ENCODE measurements around the gene VIPAS39. TPM values are rescaled to one million over a fixed set of nuclear protein-coding genes. Genes with fewer than 3 reads are reported as not detected.

Gene VIPAS39
- total and polyA plus RNA-seq, 2 of the 13 experiments (the other 11 are each of a cell fraction or from before 2014, with no cell fraction given), result 13.3 to 21.5 TPM

DNA sequence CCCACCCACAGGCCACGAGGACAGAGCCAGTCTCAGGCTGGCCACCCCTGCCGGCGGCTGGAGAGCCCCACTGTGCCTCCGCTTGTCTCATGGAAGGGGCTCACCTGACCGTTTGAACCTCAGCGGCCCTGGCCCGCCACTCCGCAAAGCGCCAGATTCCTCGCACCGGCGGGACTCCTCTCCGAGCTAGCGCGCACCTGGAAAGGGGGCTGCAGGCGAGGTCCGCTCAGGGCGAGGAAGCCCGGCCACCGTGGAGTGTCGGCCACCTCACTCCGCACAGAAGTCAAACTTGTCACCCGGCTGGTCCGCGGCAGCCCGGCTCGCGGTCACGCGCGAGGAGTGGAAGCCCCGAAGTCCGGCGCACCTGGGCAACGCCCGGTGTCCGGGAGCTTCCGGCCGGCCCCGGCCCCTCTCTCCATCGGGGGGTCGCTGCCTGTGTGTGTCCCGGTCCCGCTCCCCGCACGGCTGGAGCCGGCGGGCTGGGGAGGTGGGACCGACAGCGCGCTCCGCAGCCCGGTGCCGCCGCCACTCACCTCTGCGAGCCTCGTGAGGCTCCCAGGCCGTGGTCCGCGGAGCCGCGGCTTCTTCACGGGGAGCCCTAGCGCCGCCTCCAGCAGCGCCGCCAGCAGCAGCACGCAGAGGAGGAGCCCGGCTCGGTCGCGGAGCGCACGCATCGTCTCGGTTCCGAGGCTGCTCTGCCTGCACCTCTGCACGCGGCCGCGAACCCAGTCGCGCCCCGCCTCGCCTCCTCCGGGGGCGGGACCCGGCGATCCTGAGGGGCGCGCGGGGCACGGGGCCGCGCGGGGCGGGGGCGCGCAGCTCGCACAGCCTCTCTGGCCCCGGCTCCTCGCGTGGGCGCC, 40.9 kb upstream of the VIPAS39 start, which contains the start of gene ISM2 (continued):
- TF ChIP-seq, protein P1, sequence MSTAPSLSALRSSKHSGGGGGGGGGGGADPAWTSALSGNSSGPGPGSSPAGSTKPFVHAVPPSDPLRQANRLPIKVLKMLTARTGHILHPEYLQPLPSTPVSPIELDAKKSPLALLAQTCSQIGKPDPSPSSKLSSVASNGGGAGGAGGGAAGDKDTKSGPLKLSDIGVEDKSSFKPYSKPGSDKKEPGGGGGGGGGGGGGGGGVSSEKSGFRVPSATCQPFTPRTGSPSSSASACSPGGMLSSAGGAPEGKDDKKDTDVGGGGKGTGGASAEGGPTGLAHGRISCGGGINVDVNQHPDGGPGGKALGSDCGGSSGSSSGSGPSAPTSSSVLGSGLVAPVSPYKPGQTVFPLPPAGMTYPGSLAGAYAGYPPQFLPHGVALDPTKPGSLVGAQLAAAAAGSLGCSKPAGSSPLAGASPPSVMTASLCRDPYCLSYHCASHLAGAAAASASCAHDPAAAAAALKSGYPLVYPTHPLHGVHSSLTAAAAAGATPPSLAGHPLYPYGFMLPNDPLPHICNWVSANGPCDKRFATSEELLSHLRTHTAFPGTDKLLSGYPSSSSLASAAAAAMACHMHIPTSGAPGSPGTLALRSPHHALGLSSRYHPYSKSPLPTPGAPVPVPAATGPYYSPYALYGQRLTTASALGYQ (CRISPR knock-in tag; IDR thresholded peaks at IDR 0.05), result 0 out of 2 replicates have a peak, but pooled peaks have one; percentile 22
- TF ChIP-seq KDM5B (CRISPR knock-in tag; IDR thresholded peaks at IDR 0.05; ENCODE audit: borderline replicate concordance) (peak; percentile 74; the same call in 1 of the 2 replicates), ZNF879 (CRISPR knock-in tag; IDR thresholded peaks at IDR 0.05) (0 out of 2 replicates have a peak, but pooled peaks have one; percentile 75), ZNF572 (CRISPR knock-in tag; IDR thresholded peaks at IDR 0.05) (no peak), SRSF1 (optimal IDR thresholded peaks at IDR 0.05; ENCODE audit: low read depth, low read length) (peak; percentile 35), NBN (conservative IDR thresholded peaks at IDR 0.05) (no peak), RXRA (CRISPR knock-in tag; IDR thresholded peaks at IDR 0.05) (peak; percentile 23; the same call in 1 of the 2 replicates), TBP (CRISPR knock-in tag; IDR thresholded peaks at IDR 0.05) (no peak), ZNF263 (CRISPR knock-in tag; IDR thresholded peaks at IDR 0.05) (peak; percentile 32; the same call in 1 of the 2 replicates), HDAC2 (CRISPR knock-in tag; IDR thresholded peaks at IDR 0.05) (peak; percentile 36; the same call in 1 of the 2 replicates), ZSCAN9 (CRISPR knock-in tag; IDR thresholded peaks at IDR 0.05; ENCODE audit: borderline replicate concordance) (0 out of 2 replicates have a peak, but pooled peaks have one; percentile 47), CENPT (CRISPR knock-in tag; IDR thresholded peaks at IDR 0.05; ENCODE audit: low read depth) (0 out of 2 replicates have a peak, but pooled peaks have one; percentile 43), SNAPC2 (CRISPR knock-in tag; IDR thresholded peaks at IDR 0.05) (peak; percentile 73; the same call in 1 of the 2 replicates), ZMYM3 (CRISPR knock-in tag; IDR thresholded peaks at IDR 0.05) (peak; percentile 21), ARNT2 (CRISPR knock-in tag; IDR thresholded peaks at IDR 0.05; ENCODE audit: low read depth) (peak; percentile 85; the same call in 1 of the 2 replicates), NR3C1 (CRISPR knock-in tag; IDR thresholded peaks at IDR 0.05) (no peak)
- TF ChIP-seq, protein P2, sequence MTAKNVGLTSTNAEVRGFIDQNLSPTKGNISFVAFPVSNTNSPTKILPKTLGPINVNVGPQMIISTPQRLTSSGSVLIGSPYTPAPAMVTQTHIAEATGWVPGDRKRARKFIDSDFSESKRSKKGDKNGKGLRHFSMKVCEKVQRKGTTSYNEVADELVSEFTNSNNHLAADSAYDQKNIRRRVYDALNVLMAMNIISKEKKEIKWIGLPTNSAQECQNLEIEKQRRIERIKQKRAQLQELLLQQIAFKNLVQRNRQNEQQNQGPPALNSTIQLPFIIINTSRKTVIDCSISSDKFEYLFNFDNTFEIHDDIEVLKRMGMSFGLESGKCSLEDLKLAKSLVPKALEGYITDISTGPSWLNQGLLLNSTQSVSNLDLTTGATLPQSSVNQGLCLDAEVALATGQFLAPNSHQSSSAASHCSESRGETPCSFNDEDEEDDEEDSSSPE (CRISPR knock-in tag; IDR thresholded peaks at IDR 0.05), result peak; percentile 30; the same call in 1 of the 2 replicates
- TF ChIP-seq, protein P3, sequence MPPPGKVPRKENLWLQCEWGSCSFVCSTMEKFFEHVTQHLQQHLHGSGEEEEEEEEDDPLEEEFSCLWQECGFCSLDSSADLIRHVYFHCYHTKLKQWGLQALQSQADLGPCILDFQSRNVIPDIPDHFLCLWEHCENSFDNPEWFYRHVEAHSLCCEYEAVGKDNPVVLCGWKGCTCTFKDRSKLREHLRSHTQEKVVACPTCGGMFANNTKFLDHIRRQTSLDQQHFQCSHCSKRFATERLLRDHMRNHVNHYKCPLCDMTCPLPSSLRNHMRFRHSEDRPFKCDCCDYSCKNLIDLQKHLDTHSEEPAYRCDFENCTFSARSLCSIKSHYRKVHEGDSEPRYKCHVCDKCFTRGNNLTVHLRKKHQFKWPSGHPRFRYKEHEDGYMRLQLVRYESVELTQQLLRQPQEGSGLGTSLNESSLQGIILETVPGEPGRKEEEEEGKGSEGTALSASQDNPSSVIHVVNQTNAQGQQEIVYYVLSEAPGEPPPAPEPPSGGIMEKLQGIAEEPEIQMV (CRISPR knock-in tag; IDR thresholded peaks at IDR 0.05; ENCODE audit: low read depth), result 0 out of 2 replicates have a peak, but pooled peaks have one; percentile 38
- TF ChIP-seq, protein P4, sequence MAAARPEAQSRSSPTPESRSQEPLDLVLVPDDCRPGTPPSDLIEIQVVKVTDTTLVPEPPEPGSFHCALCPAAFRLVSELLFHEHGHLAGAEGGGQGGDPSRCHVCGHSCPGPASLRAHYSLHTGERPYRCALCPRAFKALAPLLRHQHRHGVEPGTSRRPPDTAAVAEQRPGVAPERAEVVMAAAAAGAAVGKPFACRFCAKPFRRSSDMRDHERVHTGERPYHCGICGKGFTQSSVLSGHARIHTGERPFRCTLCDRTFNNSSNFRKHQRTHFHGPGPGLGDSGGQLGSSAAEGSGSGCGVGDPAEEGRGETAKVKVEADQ (CRISPR knock-in tag; IDR thresholded peaks at IDR 0.05; ENCODE audit: borderline replicate concordance), result peak; percentile 55; the same call in 1 of the 2 replicates
- TF ChIP-seq, protein P5, sequence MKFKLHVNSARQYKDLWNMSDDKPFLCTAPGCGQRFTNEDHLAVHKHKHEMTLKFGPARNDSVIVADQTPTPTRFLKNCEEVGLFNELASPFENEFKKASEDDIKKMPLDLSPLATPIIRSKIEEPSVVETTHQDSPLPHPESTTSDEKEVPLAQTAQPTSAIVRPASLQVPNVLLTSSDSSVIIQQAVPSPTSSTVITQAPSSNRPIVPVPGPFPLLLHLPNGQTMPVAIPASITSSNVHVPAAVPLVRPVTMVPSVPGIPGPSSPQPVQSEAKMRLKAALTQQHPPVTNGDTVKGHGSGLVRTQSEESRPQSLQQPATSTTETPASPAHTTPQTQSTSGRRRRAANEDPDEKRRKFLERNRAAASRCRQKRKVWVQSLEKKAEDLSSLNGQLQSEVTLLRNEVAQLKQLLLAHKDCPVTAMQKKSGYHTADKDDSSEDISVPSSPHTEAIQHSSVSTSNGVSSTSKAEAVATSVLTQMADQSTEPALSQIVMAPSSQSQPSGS (CRISPR knock-in tag; IDR thresholded peaks at IDR 0.05), result 0 out of 2 replicates have a peak, but pooled peaks have one; percentile 40
- TF ChIP-seq, protein P6, sequence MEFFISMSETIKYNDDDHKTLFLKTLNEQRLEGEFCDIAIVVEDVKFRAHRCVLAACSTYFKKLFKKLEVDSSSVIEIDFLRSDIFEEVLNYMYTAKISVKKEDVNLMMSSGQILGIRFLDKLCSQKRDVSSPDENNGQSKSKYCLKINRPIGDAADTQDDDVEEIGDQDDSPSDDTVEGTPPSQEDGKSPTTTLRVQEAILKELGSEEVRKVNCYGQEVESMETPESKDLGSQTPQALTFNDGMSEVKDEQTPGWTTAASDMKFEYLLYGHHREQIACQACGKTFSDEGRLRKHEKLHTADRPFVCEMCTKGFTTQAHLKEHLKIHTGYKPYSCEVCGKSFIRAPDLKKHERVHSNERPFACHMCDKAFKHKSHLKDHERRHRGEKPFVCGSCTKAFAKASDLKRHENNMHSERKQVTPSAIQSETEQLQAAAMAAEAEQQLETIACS (CRISPR knock-in tag; IDR thresholded peaks at IDR 0.05), result peak; percentile 88
